GM12801 (cell line): ENCODE data around the gene FOXC1.

Source experiments
- CTCF ChIP-seq: IDR thresholded peaks from one replicate; pipeline ENCODE4 v1.5.1; 2011; ENCODE audit warnings: control low read depth; ENCODE audit not compliant: insufficient read length; ENCODE audit errors: extremely low read depth

Gene FOXC1

GRCh38 chr6:1652842-1653241, 43.1 kb downstream of the FOXC1 start:
- TF ChIP-seq CTCF: no peak

GRCh38 chr6:1654054-1654453, 44.3 kb downstream of the FOXC1 start:
- TF ChIP-seq CTCF: no peak

- no peak for TF ChIP-seq CTCF
Observed at GRCh38 chr6:1657116-1657770, 47.5 kb downstream of the FOXC1 start.

- no peak for TF ChIP-seq CTCF
Observed at GRCh38 chr6:1657771-1658165, 48.1 kb downstream of the FOXC1 start.

GRCh38 chr6:1658212-1659005, 48.7 kb downstream of the FOXC1 start:
- TF ChIP-seq CTCF: no peak

GRCh38 chr6:1659816-1660215, 50.1 kb downstream of the FOXC1 start:
- no peak for TF ChIP-seq CTCF

GRCh38 chr6:1662534-1662933, 52.8 kb downstream of the FOXC1 start:
- TF ChIP-seq CTCF: no peak
